HEK293 (cell line): ENCODE results near the gene BCL2L11.

Experiments
- CTCF ChIA-PET: fragments of 350-600 bp; formaldehyde crosslinking; extraction: SDS; loops from one replicate; lab custom pipeline; 2021; ENCODE audit warnings: antibody characterized with exemption; lab: Yijun Ruan, JAX
- POLR2A ChIA-PET: fragments of 300-600 bp; formaldehyde crosslinking; extraction: SDS; loops from one replicate; lab custom pipeline; 2020; ENCODE audit warnings: antibody characterized with exemption, inconsistent platforms; lab: Yijun Ruan, JAX
- H3K27ac ChIP-seq: fragments of 200-500 bp; sonication (Bioruptor generic); 2 replicates; pipeline ENCODE4 v1.5.1; 2014; ENCODE audit warnings: low read depth, low read length, control low read depth, inconsistent platforms; ENCODE audit errors: extremely low read depth
- H3K36me3 ChIP-seq, 2 experiments: fragments of 200-500 bp in 1 of 2; sonication (Bioruptor generic) in 1 of 2; 1 replicate in 1 of 2; 2 replicates in 1 of 2; pipeline ENCODE4 v1.5.1; 2014 to 2017; ENCODE audit warnings: inconsistent platforms in 2 of 2, low read length in 2 of 2; ENCODE audit not compliant: control insufficient read depth in 2 of 2, insufficient read depth in 1 of 2
- H3K4me1 ChIP-seq: fragments of 200-500 bp; sonication (Bioruptor generic); 2 replicates; pipeline ENCODE4 v1.5.1; 2014; ENCODE audit warnings: mild to moderate bottlenecking, low read length, inconsistent platforms; ENCODE audit not compliant: control insufficient read depth, insufficient read depth
- H3K4me3 ChIP-seq: 2 replicates; pipeline ENCODE4 v1.5.1; 2011; ENCODE audit warnings: low read depth, mild to moderate bottlenecking, control low read depth, low read length, moderate library complexity
- H3K9me3 ChIP-seq: fragments of 200-500 bp; sonication (Bioruptor generic); 2 replicates; pipeline ENCODE4 v1.5.1; 2014; ENCODE audit warnings: low read depth, low read length, inconsistent platforms; ENCODE audit not compliant: control insufficient read depth, insufficient read depth
- BCL11A ChIP-seq: fragments of 450-650 bp; formaldehyde crosslinking; IDR thresholded peaks from 2 replicates; pipeline ENCODE4 v1.5.1; 2016; ENCODE audit warnings: low read depth, missing biosample characterization, missing genetic modification characterization
- SALL2 ChIP-seq: fragments of 450-650 bp; formaldehyde crosslinking; IDR thresholded peaks from 2 replicates; pipeline ENCODE4 v1.5.0; 2017; ENCODE audit warnings: missing biosample characterization, mild to moderate bottlenecking, missing genetic modification characterization, borderline replicate concordance
- WT1 ChIP-seq: fragments of 450-650 bp; formaldehyde crosslinking; IDR thresholded peaks from 2 replicates; pipeline ENCODE4 v1.5.1; 2016; ENCODE audit warnings: missing biosample characterization, missing genetic modification characterization
- ZBTB17 ChIP-seq: fragments of 450-650 bp; formaldehyde crosslinking; IDR thresholded peaks from 2 replicates; pipeline ENCODE4 v1.5.1; 2016; ENCODE audit warnings: missing biosample characterization, missing genetic modification characterization
- ZBTB7A ChIP-seq: fragments of 450-650 bp; formaldehyde crosslinking; IDR thresholded peaks from 2 replicates; pipeline ENCODE4 v1.5.1; 2016; ENCODE audit warnings: low read depth, missing biosample characterization, missing genetic modification characterization
- ZNF138 ChIP-seq: fragments of 450-650 bp; formaldehyde crosslinking; IDR thresholded peaks from 2 replicates; pipeline ENCODE4 v1.5.1; 2016; ENCODE audit warnings: missing biosample characterization, missing genetic modification characterization, borderline replicate concordance
- ZNF2 ChIP-seq: fragments of 450-650 bp; formaldehyde crosslinking; IDR thresholded peaks from 2 replicates; pipeline ENCODE4 v1.5.1; 2016; ENCODE audit warnings: missing biosample characterization, missing genetic modification characterization
- ZNF202 ChIP-seq: fragments of 450-650 bp; formaldehyde crosslinking; IDR thresholded peaks from 2 replicates; pipeline ENCODE4 v1.5.1; 2016; ENCODE audit warnings: missing biosample characterization, missing genetic modification characterization, borderline replicate concordance
- ZNF366 ChIP-seq: fragments of 450-650 bp; formaldehyde crosslinking; conservative IDR thresholded peaks from 2 replicates; pipeline ENCODE4 v1.5.1; 2016; ENCODE audit warnings: missing biosample characterization, missing genetic modification characterization
- ZNF600 ChIP-seq: fragments of 450-650 bp; formaldehyde crosslinking; IDR thresholded peaks from 2 replicates; pipeline ENCODE4 v1.5.1; 2016; ENCODE audit warnings: missing biosample characterization, missing genetic modification characterization
- ZNF670 ChIP-seq: fragments of 450-650 bp; formaldehyde crosslinking; IDR thresholded peaks from 2 replicates; pipeline ENCODE4 v1.5.1; 2016; ENCODE audit warnings: missing biosample characterization, missing genetic modification characterization, low read depth
- ZNF792 ChIP-seq: fragments of 450-650 bp; formaldehyde crosslinking; IDR thresholded peaks from 2 replicates; pipeline ENCODE4 v1.5.1; 2016; ENCODE audit warnings: missing biosample characterization, missing genetic modification characterization
- ZNF837 ChIP-seq: fragments of 450-650 bp; formaldehyde crosslinking; IDR thresholded peaks from 2 replicates; pipeline ENCODE4 v1.5.1; 2016; ENCODE audit warnings: missing biosample characterization, missing genetic modification characterization
- TF ChIP-seq, protein P1 (sequence below): fragments of 450-650 bp; formaldehyde crosslinking; IDR thresholded peaks from 2 replicates; pipeline ENCODE4 v1.5.1; 2016; ENCODE audit warnings: missing biosample characterization, missing genetic modification characterization
- TF ChIP-seq, protein P2 (sequence below): fragments of 450-650 bp; formaldehyde crosslinking; IDR thresholded peaks from 2 replicates; pipeline ENCODE4 v1.5.1; 2016; ENCODE audit warnings: missing biosample characterization, missing genetic modification characterization
- TF ChIP-seq, protein P3 (sequence below): fragments of 450-650 bp; formaldehyde crosslinking; IDR thresholded peaks from 2 replicates; pipeline ENCODE4 v1.5.1; 2016; ENCODE audit warnings: missing biosample characterization, missing genetic modification characterization
- TF ChIP-seq, protein P4 (sequence below): fragments of 450-650 bp; formaldehyde crosslinking; IDR thresholded peaks from 2 replicates; pipeline ENCODE4 v1.5.1; 2016; ENCODE audit warnings: missing biosample characterization, missing genetic modification characterization

Gene BCL2L11

DNA sequence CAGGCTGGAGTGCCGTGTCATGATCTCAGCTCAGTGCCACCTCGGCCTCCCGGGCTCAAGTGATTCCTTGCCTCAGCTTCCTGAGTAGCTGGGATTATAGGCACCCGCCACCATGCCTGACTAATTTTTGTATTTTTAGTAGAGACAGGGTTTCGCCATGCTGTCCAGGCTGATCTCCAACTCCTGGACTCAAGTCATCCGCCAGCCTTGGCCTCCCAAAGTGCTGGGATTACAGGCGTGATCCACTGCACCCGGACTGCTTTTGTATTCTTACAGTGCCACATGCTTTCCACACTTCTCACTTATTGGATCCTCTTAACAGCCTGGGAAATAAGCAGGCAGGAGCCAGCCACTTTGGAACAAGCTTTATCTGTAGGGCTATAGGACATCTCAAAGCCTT lies 25.3 kb upstream of the BCL2L11 start:
- H3K9me3 ChIP-seq = no peaks in the 10 kb centered on the region
- no peak for TF ChIP-seq ZNF202
- ChIA-PET CTCF (no interaction called here), POLR2A (no interaction called here)
- peaks cover 3% of the 10 kb centered on the region; the same call in 1 of the 2 replicates for H3K4me1 ChIP-seq
- no peak overlapping the region for H3K27ac ChIP-seq
- no peak overlapping the region for H3K4me3 ChIP-seq
- H3K36me3 ChIP-seq = no peaks in the 10 kb centered on the region

GRCh38 chr2:111099402-111099801 lies 21.3 kb upstream of the BCL2L11 start:
- Histone ChIP-seq H3K27ac (no peak overlapping the region), H3K4me3 (no peak overlapping the region), H3K9me3 (no peaks in the 10 kb centered on the region), H3K4me1 (peaks cover 3% of the 10 kb centered on the region; the same call in 1 of the 2 replicates), H3K36me3 (no peaks in the 10 kb centered on the region)
- POLR2A ChIA-PET = no interaction called here
- TF ChIP-seq, protein P1, sequence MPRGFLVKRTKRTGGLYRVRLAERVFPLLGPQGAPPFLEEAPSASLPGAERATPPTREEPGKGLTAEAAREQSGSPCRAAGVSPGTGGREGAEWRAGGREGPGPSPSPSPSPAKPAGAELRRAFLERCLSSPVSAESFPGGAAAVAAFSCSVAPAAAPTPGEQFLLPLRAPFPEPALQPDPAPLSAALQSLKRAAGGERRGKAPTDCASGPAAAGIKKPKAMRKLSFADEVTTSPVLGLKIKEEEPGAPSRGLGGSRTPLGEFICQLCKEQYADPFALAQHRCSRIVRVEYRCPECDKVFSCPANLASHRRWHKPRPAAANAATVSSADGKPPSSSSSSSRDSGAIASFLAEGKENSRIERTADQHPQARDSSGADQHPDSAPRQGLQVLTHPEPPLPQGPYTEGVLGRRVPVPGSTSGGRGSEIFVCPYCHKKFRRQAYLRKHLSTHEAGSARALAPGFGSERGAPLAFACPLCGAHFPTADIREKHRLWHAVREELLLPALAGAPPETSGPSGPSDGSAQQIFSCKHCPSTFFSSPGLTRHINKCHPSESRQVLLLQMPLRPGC (tag by site-specific recombination) = no peak
- TF ChIP-seq SALL2 = no peak
- TF ChIP-seq ZNF2 (tag by site-specific recombination) = no peak
- TF ChIP-seq, protein P2, sequence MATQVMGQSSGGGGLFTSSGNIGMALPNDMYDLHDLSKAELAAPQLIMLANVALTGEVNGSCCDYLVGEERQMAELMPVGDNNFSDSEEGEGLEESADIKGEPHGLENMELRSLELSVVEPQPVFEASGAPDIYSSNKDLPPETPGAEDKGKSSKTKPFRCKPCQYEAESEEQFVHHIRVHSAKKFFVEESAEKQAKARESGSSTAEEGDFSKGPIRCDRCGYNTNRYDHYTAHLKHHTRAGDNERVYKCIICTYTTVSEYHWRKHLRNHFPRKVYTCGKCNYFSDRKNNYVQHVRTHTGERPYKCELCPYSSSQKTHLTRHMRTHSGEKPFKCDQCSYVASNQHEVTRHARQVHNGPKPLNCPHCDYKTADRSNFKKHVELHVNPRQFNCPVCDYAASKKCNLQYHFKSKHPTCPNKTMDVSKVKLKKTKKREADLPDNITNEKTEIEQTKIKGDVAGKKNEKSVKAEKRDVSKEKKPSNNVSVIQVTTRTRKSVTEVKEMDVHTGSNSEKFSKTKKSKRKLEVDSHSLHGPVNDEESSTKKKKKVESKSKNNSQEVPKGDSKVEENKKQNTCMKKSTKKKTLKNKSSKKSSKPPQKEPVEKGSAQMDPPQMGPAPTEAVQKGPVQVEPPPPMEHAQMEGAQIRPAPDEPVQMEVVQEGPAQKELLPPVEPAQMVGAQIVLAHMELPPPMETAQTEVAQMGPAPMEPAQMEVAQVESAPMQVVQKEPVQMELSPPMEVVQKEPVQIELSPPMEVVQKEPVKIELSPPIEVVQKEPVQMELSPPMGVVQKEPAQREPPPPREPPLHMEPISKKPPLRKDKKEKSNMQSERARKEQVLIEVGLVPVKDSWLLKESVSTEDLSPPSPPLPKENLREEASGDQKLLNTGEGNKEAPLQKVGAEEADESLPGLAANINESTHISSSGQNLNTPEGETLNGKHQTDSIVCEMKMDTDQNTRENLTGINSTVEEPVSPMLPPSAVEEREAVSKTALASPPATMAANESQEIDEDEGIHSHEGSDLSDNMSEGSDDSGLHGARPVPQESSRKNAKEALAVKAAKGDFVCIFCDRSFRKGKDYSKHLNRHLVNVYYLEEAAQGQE (tag by site-specific recombination) = no peak
- TF ChIP-seq ZBTB7A (tag by site-specific recombination) = no peak
- TF ChIP-seq ZNF670 (tag by site-specific recombination) = no peak
- TF ChIP-seq, protein P3, sequence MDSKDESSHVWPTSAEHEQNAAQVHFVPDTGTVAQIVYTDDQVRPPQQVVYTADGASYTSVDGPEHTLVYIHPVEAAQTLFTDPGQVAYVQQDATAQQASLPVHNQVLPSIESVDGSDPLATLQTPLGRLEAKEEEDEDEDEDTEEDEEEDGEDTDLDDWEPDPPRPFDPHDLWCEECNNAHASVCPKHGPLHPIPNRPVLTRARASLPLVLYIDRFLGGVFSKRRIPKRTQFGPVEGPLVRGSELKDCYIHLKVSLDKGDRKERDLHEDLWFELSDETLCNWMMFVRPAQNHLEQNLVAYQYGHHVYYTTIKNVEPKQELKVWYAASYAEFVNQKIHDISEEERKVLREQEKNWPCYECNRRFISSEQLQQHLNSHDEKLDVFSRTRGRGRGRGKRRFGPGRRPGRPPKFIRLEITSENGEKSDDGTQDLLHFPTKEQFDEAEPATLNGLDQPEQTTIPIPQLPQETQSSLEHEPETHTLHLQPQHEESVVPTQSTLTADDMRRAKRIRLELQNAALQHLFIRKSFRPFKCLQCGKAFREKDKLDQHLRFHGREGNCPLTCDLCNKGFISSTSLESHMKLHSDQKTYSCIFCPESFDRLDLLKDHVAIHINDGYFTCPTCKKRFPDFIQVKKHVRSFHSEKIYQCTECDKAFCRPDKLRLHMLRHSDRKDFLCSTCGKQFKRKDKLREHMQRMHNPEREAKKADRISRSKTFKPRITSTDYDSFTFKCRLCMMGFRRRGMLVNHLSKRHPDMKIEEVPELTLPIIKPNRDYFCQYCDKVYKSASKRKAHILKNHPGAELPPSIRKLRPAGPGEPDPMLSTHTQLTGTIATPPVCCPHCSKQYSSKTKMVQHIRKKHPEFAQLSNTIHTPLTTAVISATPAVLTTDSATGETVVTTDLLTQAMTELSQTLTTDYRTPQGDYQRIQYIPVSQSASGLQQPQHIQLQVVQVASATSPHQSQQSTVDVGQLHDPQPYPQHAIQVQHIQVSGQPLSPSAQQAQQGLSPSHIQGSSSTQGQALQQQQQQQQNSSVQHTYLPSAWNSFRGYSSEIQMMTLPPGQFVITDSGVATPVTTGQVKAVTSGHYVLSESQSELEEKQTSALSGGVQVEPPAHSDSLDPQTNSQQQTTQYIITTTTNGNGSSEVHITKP (tag by site-specific recombination) = no peak
- no peak for TF ChIP-seq BCL11A (tag by site-specific recombination)
- no peak for TF ChIP-seq ZNF792 (tag by site-specific recombination)
- TF ChIP-seq ZNF138 (tag by site-specific recombination) = no peak
- no peak for TF ChIP-seq ZNF366
- TF ChIP-seq ZNF837 (tag by site-specific recombination) = no peak
- TF ChIP-seq ZBTB17 = no peak
- no peak for TF ChIP-seq ZNF600
- TF ChIP-seq, protein P4, sequence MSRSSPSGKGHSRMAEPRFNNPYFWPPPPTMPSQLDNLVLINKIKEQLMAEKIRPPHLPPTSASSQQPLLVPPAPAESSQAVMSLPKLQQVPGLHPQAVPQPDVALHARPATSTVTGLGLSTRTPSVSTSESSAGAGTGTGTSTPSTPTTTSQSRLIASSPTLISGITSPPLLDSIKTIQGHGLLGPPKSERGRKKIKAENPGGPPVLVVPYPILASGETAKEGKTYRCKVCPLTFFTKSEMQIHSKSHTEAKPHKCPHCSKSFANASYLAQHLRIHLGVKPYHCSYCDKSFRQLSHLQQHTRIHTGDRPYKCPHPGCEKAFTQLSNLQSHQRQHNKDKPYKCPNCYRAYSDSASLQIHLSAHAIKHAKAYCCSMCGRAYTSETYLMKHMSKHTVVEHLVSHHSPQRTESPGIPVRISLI (tag by site-specific recombination) = no peak
- TF ChIP-seq WT1 (tag by site-specific recombination) = no peak
- CTCF ChIA-PET = interaction anchor here (0.7 to 1.0 kb wide), 2 partner anchors 18 to 56 kb away, joined by 3 to 4 read pairs; no protein-coding TSS in a partner anchor
